ENCODE data around the gene SCN10A. TPM values are rescaled to one million over a fixed set of nuclear protein-coding genes. Genes with fewer than 3 reads are reported as not detected.
A peak's percentile ranks its signal among the peaks of the same experiment; 100 is the strongest.

The SCN10A gene
- total RNA-seq, 4 donors from 2014 or later = not detected

DNA sequence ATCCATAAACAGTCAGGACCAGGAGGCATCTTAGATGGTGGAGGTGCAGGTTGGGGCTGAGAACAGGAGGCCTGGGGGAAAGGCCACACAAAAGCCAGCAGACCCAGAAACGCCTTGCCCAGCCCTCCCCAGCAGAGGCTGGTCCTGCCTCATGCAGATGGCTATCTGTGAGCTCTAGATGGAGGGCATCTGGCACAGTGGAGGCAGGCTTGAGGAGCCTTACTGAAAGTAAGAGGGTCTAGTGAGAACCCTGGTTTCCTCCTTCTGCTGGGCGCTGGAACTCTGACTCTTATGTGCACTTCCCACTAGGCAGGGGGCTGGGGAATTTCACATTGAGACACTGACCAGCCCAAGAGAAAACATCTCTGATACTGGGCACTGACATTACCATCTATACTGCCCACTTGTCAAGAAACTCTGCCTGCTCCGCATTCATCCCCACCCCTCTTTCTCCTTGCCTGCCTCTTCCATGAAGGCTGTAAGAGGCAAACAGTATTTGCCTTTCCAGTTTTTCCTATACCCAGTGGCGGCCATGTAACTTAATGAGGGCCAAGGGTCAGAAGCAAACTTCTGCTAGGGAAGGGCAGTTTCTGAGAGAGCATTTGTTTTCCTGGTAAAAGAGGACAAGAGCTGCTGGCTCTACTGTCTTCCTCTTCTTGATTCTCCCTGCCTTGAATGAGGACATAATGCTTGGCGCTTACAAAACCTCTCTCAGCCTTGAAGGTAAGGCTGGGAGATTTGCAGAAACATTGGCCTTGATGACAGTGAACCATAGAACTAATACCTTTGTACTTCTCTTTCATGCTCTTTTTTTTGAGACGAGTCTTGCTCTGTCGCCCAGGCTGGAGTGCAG lies 162.1 kb downstream of the SCN10A start:
- no peak overlapping the region for H3K4me3 ChIP-seq
- no peaks in the 10 kb centered on the region for H3K36me3 ChIP-seq
- no peaks in the 10 kb centered on the region for H3K9me3 ChIP-seq
- no peak overlapping the region for H3K27ac ChIP-seq
- no peak for TF ChIP-seq EP300 (IDR thresholded peaks at IDR 0.05)
- TF ChIP-seq POLR2A (IDR thresholded peaks at IDR 0.05) = no peak
- TF ChIP-seq, protein P1, sequence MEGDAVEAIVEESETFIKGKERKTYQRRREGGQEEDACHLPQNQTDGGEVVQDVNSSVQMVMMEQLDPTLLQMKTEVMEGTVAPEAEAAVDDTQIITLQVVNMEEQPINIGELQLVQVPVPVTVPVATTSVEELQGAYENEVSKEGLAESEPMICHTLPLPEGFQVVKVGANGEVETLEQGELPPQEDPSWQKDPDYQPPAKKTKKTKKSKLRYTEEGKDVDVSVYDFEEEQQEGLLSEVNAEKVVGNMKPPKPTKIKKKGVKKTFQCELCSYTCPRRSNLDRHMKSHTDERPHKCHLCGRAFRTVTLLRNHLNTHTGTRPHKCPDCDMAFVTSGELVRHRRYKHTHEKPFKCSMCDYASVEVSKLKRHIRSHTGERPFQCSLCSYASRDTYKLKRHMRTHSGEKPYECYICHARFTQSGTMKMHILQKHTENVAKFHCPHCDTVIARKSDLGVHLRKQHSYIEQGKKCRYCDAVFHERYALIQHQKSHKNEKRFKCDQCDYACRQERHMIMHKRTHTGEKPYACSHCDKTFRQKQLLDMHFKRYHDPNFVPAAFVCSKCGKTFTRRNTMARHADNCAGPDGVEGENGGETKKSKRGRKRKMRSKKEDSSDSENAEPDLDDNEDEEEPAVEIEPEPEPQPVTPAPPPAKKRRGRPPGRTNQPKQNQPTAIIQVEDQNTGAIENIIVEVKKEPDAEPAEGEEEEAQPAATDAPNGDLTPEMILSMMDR (IDR thresholded peaks at IDR 0.05) = no peak
- H3K27me3 ChIP-seq = peaks cover 0 to 35% of the 10 kb centered on the region in 2 donors
- no peak for DNase-seq (ENCODE audit: low spot score in 2 of 2)
- peaks cover 0 to 18% (median 5%) of the 10 kb centered on the region in 4 donors for H3K4me1 ChIP-seq
- 72 to 81% methylated on average over 7 of the region's 7 CpGs for WGBS, 2 donors

DNA sequence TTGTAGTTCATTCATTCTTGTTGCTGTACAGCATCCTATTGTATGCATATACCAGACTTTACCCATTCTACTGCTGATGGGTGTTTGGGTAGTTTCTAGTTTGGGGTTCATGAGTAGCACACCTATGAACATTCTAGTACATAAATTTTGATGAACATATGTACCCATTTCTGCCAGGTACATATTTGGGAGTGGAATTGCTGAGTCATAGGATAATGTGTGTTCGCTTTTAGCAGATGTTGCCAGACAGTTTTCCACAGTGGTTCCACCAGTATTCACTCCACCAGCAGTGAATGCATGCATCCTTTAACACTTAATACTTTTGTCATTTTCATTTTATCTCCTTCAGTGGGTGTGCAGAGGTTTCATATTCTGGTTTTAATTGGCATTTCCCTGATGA lies 163.1 kb downstream of the SCN10A start:
- no peak for DNase-seq (ENCODE audit: low spot score in 2 of 2)
- H3K36me3 ChIP-seq = no peaks in the 10 kb centered on the region
- H3K27me3 ChIP-seq = peaks cover 0 to 40% of the 10 kb centered on the region in 2 donors
- H3K27ac ChIP-seq = no peak overlapping the region
- H3K4me1 ChIP-seq = peaks cover 0 to 27% (median 7%) of the 10 kb centered on the region in 4 donors
- H3K4me3 ChIP-seq = no peak overlapping the region
- TF ChIP-seq, protein P1 (IDR thresholded peaks at IDR 0.05) = no peak
- no peak for TF ChIP-seq POLR2A (IDR thresholded peaks at IDR 0.05)
- TF ChIP-seq EP300 (IDR thresholded peaks at IDR 0.05) = no peak
- WGBS, 2 donors = 94 to 95% methylated on average over 1 of the region's 1 CpG
- no peaks in the 10 kb centered on the region for H3K9me3 ChIP-seq

DNA sequence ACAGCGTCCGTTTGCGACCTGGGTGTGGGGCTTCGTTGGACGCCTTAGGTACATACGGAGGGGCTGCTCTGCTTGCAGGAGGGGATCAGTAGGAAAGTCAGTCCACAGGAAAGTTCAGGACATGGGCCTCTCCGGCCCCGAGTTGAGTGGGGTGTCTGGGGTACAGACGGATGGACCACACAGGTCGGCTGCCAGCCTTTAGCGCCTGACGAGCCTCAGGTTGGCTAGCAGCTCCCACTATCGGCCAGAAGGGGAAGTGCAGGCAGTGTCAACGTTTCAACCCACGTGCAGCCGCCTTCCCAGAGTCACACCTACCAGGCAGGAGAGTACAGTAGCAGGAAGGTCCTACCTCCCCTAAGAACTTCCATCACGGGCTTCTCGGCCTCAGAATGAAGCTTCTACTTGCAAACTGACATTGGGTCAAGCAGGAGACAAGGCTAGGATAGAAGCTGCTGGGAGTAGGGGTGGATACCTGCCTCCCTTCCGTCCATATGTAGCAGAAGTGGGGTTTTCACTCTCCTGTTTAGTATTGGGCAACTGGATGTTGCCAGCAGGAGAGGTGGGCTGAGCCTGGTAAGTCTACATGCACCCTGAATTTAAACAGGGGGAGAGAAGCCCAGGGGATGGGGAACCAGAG lies 164.7 kb downstream of the SCN10A start:
- Histone ChIP-seq H3K27me3 (peaks cover 0 to 29% of the 10 kb centered on the region in 2 donors), H3K27ac (no peak overlapping the region), H3K4me1 (peaks cover 0 to 27% (median 7%) of the 10 kb centered on the region in 4 donors), H3K36me3 (no peaks in the 10 kb centered on the region), H3K4me3 (peak overlapping the region in 1 of 4 donors; percentile 12), H3K9me3 (no peaks in the 10 kb centered on the region)
- TF ChIP-seq, protein P1 (IDR thresholded peaks at IDR 0.05) = peak; percentile 81 to 95 (median 90)
- TF ChIP-seq POLR2A (IDR thresholded peaks at IDR 0.05) = no peak
- TF ChIP-seq EP300 (IDR thresholded peaks at IDR 0.05) = no peak
- 9 to 11% methylated on average over 15 to 19 of the region's 19 CpGs for WGBS, 2 donors
- DNase-seq (ENCODE audit: low spot score in 2 of 2) = peak; percentile 29 to 64

DNA sequence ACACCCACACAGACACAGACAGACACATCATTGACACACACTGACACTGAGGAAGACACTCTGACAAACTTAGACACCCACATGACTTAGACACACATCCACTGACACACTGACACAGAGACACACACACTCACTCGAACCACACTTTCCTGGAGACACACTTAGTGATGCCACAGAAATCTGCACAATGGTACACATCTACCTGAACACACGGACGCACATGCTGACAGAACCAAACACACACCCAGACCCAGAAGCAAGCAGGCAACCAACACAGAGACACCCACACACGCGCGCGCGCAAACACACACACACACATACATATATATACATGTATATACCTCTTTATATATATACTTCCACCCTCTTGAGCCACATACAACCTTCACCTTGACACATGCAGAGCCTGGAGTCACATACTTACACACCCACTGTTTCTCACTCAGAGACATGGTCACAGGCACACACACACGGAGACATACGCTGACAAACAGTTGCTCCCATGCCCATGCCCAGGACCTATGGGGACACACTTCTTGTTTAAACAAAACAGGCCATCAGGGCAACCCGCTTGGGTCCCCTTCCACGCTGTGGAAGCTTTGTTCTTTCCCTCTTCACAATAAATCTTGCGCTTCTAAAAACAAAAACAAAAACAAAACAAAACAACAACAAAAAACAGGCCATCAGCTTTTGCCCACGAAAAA lies 165.6 kb downstream of the SCN10A start:
- Histone ChIP-seq H3K4me3 (peak overlapping the region in 2 of 4 donors; percentile 46 to 67), H3K36me3 (no peaks in the 10 kb centered on the region), H3K27ac (peak overlapping the region in 1 of 4 donors; percentile 38), H3K9me3 (no peaks in the 10 kb centered on the region), H3K4me1 (peaks cover 0 to 27% (median 7%) of the 10 kb centered on the region in 4 donors), H3K27me3 (peaks cover 0 to 25% of the 10 kb centered on the region in 2 donors)
- 66 to 73% methylated on average over 14 of the region's 14 CpGs for WGBS, 2 donors
- TF ChIP-seq EP300 (IDR thresholded peaks at IDR 0.05) (no peak), POLR2A (IDR thresholded peaks at IDR 0.05) (no peak)
- TF ChIP-seq, protein P1 (IDR thresholded peaks at IDR 0.05) = no peak
- no peak for DNase-seq (ENCODE audit: low spot score in 2 of 2)

Data from tibial nerve (tissue), 4 donors.